Keratinocyte (primary cell): ENCODE data around the gene DDX41. TPM values are rescaled to one million over a fixed set of nuclear protein-coding genes. Genes with fewer than 3 reads are reported as not detected.
"Not testable (repeated sequence)": the region's sequence is repeated elsewhere in the genome, so short reads cannot be mapped to it uniquely, and the experiment has no call there.

Experiments used
- DNase-seq: peaks from one replicate; pipeline ENCODE4 v3.0.0-alpha.2; 2011; ENCODE audit warnings: low read depth, missing footprints, low spot score
- FAIRE-seq: peaks from 2 replicates; lab custom pipeline; 2011; peaks lifted over from hg19 to GRCh38; lab: Jason Lieb, UNC
- H2AFZ ChIP-seq: 2 replicates; pipeline ENCODE4 v1.6.0; 2012; ENCODE audit warnings: low read length, control low read depth, inconsistent platforms; ENCODE audit not compliant: control insufficient read depth
- H3K27ac ChIP-seq: 2 replicates; pipeline ENCODE4 v1.5.1; 2011; ENCODE audit warnings: low read length; ENCODE audit not compliant: control insufficient read depth, insufficient read depth
- H3K27me3 ChIP-seq: 3 replicates; pipeline ENCODE4 v1.6.0; 2011; ENCODE audit warnings: low read length; ENCODE audit not compliant: control insufficient read depth, insufficient read depth; ENCODE audit errors: extremely low read depth
- H3K36me3 ChIP-seq, 2 experiments: 2 replicates in 1 of 2; 3 replicates in 1 of 2; pipeline ENCODE4 v1.5.1; 2011; ENCODE audit warnings: low read length in 2 of 2, mild to moderate bottlenecking in 1 of 2; ENCODE audit not compliant: control insufficient read depth in 2 of 2, insufficient read depth in 2 of 2; ENCODE audit errors: extremely low read depth in 1 of 2
- H3K4me1 ChIP-seq: 3 replicates; pipeline ENCODE4 v1.5.1; 2011; ENCODE audit warnings: low read length; ENCODE audit not compliant: control insufficient read depth, insufficient read depth; ENCODE audit errors: extremely low read depth
- H3K4me2 ChIP-seq: 3 replicates; pipeline ENCODE4 v1.6.0; 2011; ENCODE audit warnings: low read depth, low read length; ENCODE audit not compliant: control insufficient read depth, insufficient read depth; ENCODE audit errors: extremely low read depth
- H3K4me3 ChIP-seq, 3 experiments: fragments of 200-600 bp in 1 of 3; sonication (generic) in 1 of 3; 2 replicates in 2 of 3; 3 replicates in 1 of 3; pipeline ENCODE4 v1.5.1; 2011 to 2016; ENCODE audit warnings: low read length in 3 of 3, mild to moderate bottlenecking in 3 of 3, control low read depth in 2 of 3, inconsistent platforms in 1 of 3, low read depth in 1 of 3, mixed read lengths in 1 of 3, mixed run types in 1 of 3, moderate library complexity in 1 of 3; ENCODE audit not compliant: control insufficient read depth in 2 of 3, insufficient read depth in 2 of 3; ENCODE audit errors: extremely low read depth in 1 of 3
- H3K79me2 ChIP-seq: 2 replicates; pipeline ENCODE4 v1.6.0; 2012; ENCODE audit warnings: low read length; ENCODE audit not compliant: control insufficient read depth, insufficient read depth
- H3K9ac ChIP-seq: 3 replicates; pipeline ENCODE4 v1.6.0; 2011; ENCODE audit warnings: low read length; ENCODE audit not compliant: control insufficient read depth, insufficient read depth; ENCODE audit errors: extremely low read depth
- H3K9me1 ChIP-seq: 3 replicates; pipeline ENCODE4 v1.6.0; 2011; ENCODE audit warnings: low read length; ENCODE audit not compliant: control insufficient read depth, insufficient read depth; ENCODE audit errors: extremely low read depth
- H3K9me3 ChIP-seq: 2 replicates; pipeline ENCODE4 v1.5.1; 2012; ENCODE audit warnings: low read depth, low read length; ENCODE audit not compliant: control insufficient read depth
- H4K20me1 ChIP-seq: 3 replicates; pipeline ENCODE4 v1.6.0; 2011; ENCODE audit warnings: low read length; ENCODE audit not compliant: control insufficient read depth, insufficient read depth; ENCODE audit errors: extremely low read depth
- CTCF ChIP-seq, 3 experiments: IDR thresholded peaks in 1 of 3; conservative IDR thresholded peaks in 1 of 3; optimal IDR thresholded peaks in 1 of 3; 2 replicates in 2 of 3; 3 replicates in 1 of 3; pipeline versions ENCODE3 to v1.5.1; 2011; ENCODE audit warnings: low read length in 3 of 3, mild to moderate bottlenecking in 3 of 3, moderate library complexity in 2 of 3, control low read depth in 1 of 3, inconsistent platforms in 1 of 3; ENCODE audit not compliant: insufficient read depth in 2 of 3; ENCODE audit errors: extremely low read depth in 1 of 3
- EZH2 ChIP-seq: IDR thresholded peaks from one replicate; pipeline ENCODE4 v1.6.1; 2012; ENCODE audit warnings: inconsistent platforms, mild to moderate bottlenecking, low read length, moderate library complexity
- dilution Hi-C: fragments of 300-500 bp; cut with MboI; formaldehyde crosslinking; loops from one replicate; pipeline ENCODE4 v1.7.0; 2020; ENCODE audit warnings: low sequenced_read_pairs; ENCODE audit not compliant: extremely low pct_ligation_motif_present
- polyA minus RNA-seq, 3 experiments: library from RNA; depleted of rRNA, polyadenylated mRNA; stranded (reverse); fragments of >200 nt; gene quantifications; 1 replicate in 1 of 3; 2 replicates in 1 of 3; 3 replicates in 1 of 3; pipeline ENCODE4 v1.2.3, GENCODE V29; 2011
- polyA plus RNA-seq, 5 experiments: library from polyadenylated mRNA; depleted of rRNA in 3 of 5; stranded (reverse) in 3 of 5; stranded (forward) in 1 of 5; unstranded in 1 of 5; fragments of >200 nt; gene quantifications; 1 replicate in 1 of 5; 2 replicates in 3 of 5; 3 replicates in 1 of 5; pipeline versions ENCODE4 v1.2.1 to v1.2.3, GENCODE V29; 2011 to 2012; ENCODE audit warnings: missing spikeins in 2 of 5, low read depth in 1 of 5, low replicate concordance in 1 of 5

DDX41 gene
- polyA plus RNA-seq: 71.3 to 95.8 TPM (median 81.7 TPM) in 3 replicates
- polyA plus RNA-seq (2011; ENCODE audit: low read depth): 49.8 TPM
- polyA plus RNA-seq (2011; cell fraction: cytosol; rRNA removed): 52.7 and 109 TPM in 2 replicates
- 123 and 141 TPM in 2 replicates for polyA plus RNA-seq (2011; cell fraction: nucleus; rRNA removed)
- 60.4 and 119 TPM in 2 replicates for polyA plus RNA-seq (2012; ENCODE audit: low replicate concordance)
- 72.8 to 95.0 TPM (median 76.2 TPM) in 3 replicates for polyA minus RNA-seq
- polyA minus RNA-seq (2011; cell fraction: cytosol; rRNA and poly(A)+ RNA removed): 368 TPM
- 66.2 and 69.3 TPM in 2 replicates for polyA minus RNA-seq (2011; cell fraction: nucleus; rRNA and poly(A)+ RNA removed)

- peak; percentile 84 for DNase-seq
- no peaks in the 10 kb centered on the region for H4K20me1 ChIP-seq
- dilution Hi-C loops: no loop called here
- peak within 1 kb of the TSS; percentile 88 for H3K4me2 ChIP-seq
- no peaks in the 10 kb centered on the region for H3K27me3 ChIP-seq
- H3K4me3 ChIP-seq: peak within 1 kb of the TSS; percentile 65 to 80 (median 77)
- no peaks in the 10 kb centered on the region for H3K9me1 ChIP-seq
- H3K36me3 ChIP-seq: peaks cover 32 to 44% of the 10 kb centered on the region in 2 experiments
- TF ChIP-seq EZH2 (no peak), CTCF (optimal IDR thresholded peaks at IDR 0.05 in 1 of 3, IDR thresholded peaks at IDR 0.05 in 1 of 3, conservative IDR thresholded peaks at IDR 0.05 in 1 of 3; ENCODE audit: extremely low read depth in 1 of 3, insufficient read depth in 2 of 3, low read length in 3 of 3) (no peak)
- H3K9me3 ChIP-seq: no peaks in the 10 kb centered on the region
- peaks cover 29% of the 10 kb centered on the region for H3K79me2 ChIP-seq
- H3K4me1 ChIP-seq: peaks cover 15% of the 10 kb centered on the region
- FAIRE-seq: peak; percentile 93
- peak within 1 kb of the TSS; percentile 85 for H3K9ac ChIP-seq
- peak within 1 kb of the TSS; percentile 92 for H2AFZ ChIP-seq
- peak within 1 kb of the TSS; percentile 68 for H3K27ac ChIP-seq
Measured at GRCh38 chr5:177516601-177517568, at the start of gene DDX41. TSS of gene DDX41 (minus strand) at chr5:177516961. CDS start at chr5:177516945, 16 bp downstream.

- H3K4me1 ChIP-seq: peaks cover 7% of the 10 kb centered on the region
- no peaks in the 10 kb centered on the region for H3K79me2 ChIP-seq
- H3K36me3 ChIP-seq: no peaks in the 10 kb centered on the region
- H4K20me1 ChIP-seq: no peaks in the 10 kb centered on the region
- no peak overlapping the region for H3K27ac ChIP-seq
- TF ChIP-seq EZH2 (no peak), CTCF (optimal IDR thresholded peaks at IDR 0.05 in 1 of 3, IDR thresholded peaks at IDR 0.05 in 1 of 3, conservative IDR thresholded peaks at IDR 0.05 in 1 of 3; ENCODE audit: extremely low read depth in 1 of 3, insufficient read depth in 2 of 3, low read length in 3 of 3) (no peak)
- H3K4me2 ChIP-seq: no peak overlapping the region
- H3K27me3 ChIP-seq: no peaks in the 10 kb centered on the region
- DNase-seq (no peak), FAIRE-seq (no peak)
- dilution Hi-C loops: no loop called here
- no peak overlapping the region for H3K9ac ChIP-seq
- H3K4me3 ChIP-seq: no peak overlapping the region
- H3K9me1 ChIP-seq: no peaks in the 10 kb centered on the region
- no peaks in the 10 kb centered on the region for H3K9me3 ChIP-seq
- H2AFZ ChIP-seq: no peak overlapping the region
Measured at GRCh38 chr5:177565046-177565445, 48.3 kb upstream of the DDX41 start.

GRCh38 chr5:177559446-177559941, 42.7 kb upstream of the DDX41 start:
- FAIRE-seq, H3K9me1 ChIP-seq, dilution Hi-C loops, DNase-seq, H3K9me3 ChIP-seq, H3K27me3 ChIP-seq, H3K4me3 ChIP-seq, H3K79me2 ChIP-seq, H3K36me3 ChIP-seq, H2AFZ ChIP-seq, H4K20me1 ChIP-seq: not testable (repeated sequence)
- Histone ChIP-seq H3K9ac (peak overlapping the region; percentile 41), H3K27ac (peak overlapping the region; percentile 64), H3K4me1 (peaks cover 21% of the 10 kb centered on the region), H3K4me2 (peak overlapping the region; percentile 32)
